Mesothelial cell of epicardium (in vitro differentiated cells): ENCODE data around the gene SCML1. TPM values are rescaled to one million over a fixed set of nuclear protein-coding genes. Genes with fewer than 3 reads are reported as not detected.

Experiments used
- DNase-seq, 2 experiments: peaks; one replicate each; pipeline ENCODE4 v3.0.0; 2021; ENCODE audit warnings: low spot score in 2 of 2; ENCODE audit not compliant: unreplicated experiment in 2 of 2
- H3K27ac Mint-ChIP-seq: 2 replicates; pipeline ENCODE4 v1.8.0; 2021; ENCODE audit warnings: mixed read lengths
- H3K27me3 Mint-ChIP-seq: 2 replicates; pipeline ENCODE4 v1.8.0; 2021; ENCODE audit warnings: low read depth, mixed read lengths
- H3K36me3 Mint-ChIP-seq: 2 replicates; pipeline ENCODE4 v1.8.0; 2021; ENCODE audit warnings: mixed read lengths
- H3K4me1 Mint-ChIP-seq: 2 replicates; pipeline ENCODE4 v1.8.0; 2021; ENCODE audit warnings: mixed read lengths
- H3K4me3 Mint-ChIP-seq: 2 replicates; pipeline ENCODE4 v1.8.0; 2021; ENCODE audit warnings: mild to moderate bottlenecking, moderate library complexity, mixed read lengths
- H3K9me3 Mint-ChIP-seq: 2 replicates; pipeline ENCODE4 v1.8.0; 2021; ENCODE audit warnings: mixed read lengths
- CTCF ChIP-seq: fragments of 200-600 bp; sonication (generic); IDR thresholded peaks from one replicate; pipeline ENCODE4 v1.5.0; 2021; ENCODE audit warnings: antibody characterized with exemption; ENCODE audit not compliant: unreplicated experiment
- total RNA-seq: library from RNA; stranded (reverse); gene quantifications from 3 replicates; pipeline ENCODE4 v1.2.1, GENCODE V29; 2021

Gene SCML1
- total RNA-seq, 1 donor from 2014 or later = 10.7 TPM

- Mint-ChIP-seq H3K4me1 (no peaks in the 10 kb centered on the region), H3K36me3 (peaks cover 2% of the 10 kb centered on the region), H3K27ac (no peak overlapping the region), H3K9me3 (no peaks in the 10 kb centered on the region), H3K4me3 (no peak overlapping the region), H3K27me3 (no peaks in the 10 kb centered on the region)
- no peak for TF ChIP-seq CTCF
- DNase-seq = no peak
Measured at GRCh38 chrX:17798921-17799320, 61.6 kb downstream of the SCML1 start.

DNA sequence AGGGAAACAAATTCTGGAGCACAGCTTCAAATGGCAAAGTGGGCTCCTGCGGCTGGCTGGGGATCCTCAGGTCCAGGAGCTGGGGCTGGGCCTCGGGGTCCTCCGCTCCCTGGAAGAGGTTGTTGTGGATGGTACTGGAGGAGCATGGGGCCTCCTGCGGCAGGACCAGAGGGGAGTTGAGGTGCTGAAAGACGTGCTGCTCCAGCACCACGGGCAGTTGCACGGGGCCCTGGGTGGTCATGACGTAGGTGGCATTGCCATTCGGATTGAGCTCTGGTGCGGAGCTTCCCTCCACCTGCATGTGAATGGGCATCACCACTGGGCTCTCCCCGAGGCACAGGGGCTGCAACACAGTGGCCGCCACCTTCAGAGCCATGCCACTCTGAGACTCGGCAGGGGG is 64.1 kb downstream of the SCML1 start:
- Mint-ChIP-seq H3K27me3 (no peaks in the 10 kb centered on the region), H3K36me3 (peaks cover 2% of the 10 kb centered on the region), H3K27ac (no peak overlapping the region), H3K4me3 (no peak overlapping the region), H3K9me3 (no peaks in the 10 kb centered on the region), H3K4me1 (no peaks in the 10 kb centered on the region)
- no peak for TF ChIP-seq CTCF
- DNase-seq = no peak

GRCh38 chrX:17802756-17803155 is 65.5 kb downstream of the SCML1 start:
- H3K4me3 Mint-ChIP-seq = no peak overlapping the region

DNA sequence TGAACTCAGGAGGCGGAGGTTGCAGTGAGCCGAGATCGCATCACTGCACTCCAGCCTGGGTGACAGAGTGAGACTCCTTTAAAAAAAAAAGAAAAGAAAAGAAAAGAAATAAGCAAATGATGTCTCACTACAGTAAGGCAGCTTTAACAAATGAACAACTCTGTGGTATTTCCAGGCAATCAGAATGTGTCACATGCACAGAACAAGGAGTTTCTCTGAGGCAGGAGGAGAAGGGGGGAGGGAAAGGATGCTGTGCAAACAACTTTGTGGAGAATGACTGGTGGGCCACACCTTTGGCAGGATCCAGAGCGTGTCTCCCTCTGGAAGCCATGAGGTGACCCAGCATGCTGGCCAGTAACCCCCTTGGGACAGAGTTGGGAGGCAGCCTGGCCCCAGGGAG is 66.2 kb downstream of the SCML1 start:
- Mint-ChIP-seq H3K9me3 (peaks cover 6% of the 10 kb centered on the region), H3K36me3 (peaks cover 2% of the 10 kb centered on the region), H3K4me1 (no peaks in the 10 kb centered on the region), H3K27me3 (no peaks in the 10 kb centered on the region), H3K27ac (no peak overlapping the region), H3K4me3 (no peak overlapping the region)
- no peak for TF ChIP-seq CTCF
- DNase-seq = no peak

More at GRCh38 chrX:17802756-17803155, 65.5 kb downstream of the SCML1 start:
- no peak for TF ChIP-seq CTCF
- no peaks in the 10 kb centered on the region for H3K4me1 Mint-ChIP-seq
- no peak overlapping the region for H3K27ac Mint-ChIP-seq
- peaks cover 2% of the 10 kb centered on the region for H3K36me3 Mint-ChIP-seq
- H3K27me3 Mint-ChIP-seq = no peaks in the 10 kb centered on the region
- DNase-seq = no peak
- peaks cover 3% of the 10 kb centered on the region for H3K9me3 Mint-ChIP-seq

Other genes with a start within 250 kb of the SCML1 start
- 1.8 to 2.2 TPM (median 2.2 TPM) in 3 replicates for gene RAI2, start 123.8 kb downstream of the SCML1 start, total RNA-seq